Measurements from ENCODE around the gene ATXN2.

Gene ATXN2

DNA sequence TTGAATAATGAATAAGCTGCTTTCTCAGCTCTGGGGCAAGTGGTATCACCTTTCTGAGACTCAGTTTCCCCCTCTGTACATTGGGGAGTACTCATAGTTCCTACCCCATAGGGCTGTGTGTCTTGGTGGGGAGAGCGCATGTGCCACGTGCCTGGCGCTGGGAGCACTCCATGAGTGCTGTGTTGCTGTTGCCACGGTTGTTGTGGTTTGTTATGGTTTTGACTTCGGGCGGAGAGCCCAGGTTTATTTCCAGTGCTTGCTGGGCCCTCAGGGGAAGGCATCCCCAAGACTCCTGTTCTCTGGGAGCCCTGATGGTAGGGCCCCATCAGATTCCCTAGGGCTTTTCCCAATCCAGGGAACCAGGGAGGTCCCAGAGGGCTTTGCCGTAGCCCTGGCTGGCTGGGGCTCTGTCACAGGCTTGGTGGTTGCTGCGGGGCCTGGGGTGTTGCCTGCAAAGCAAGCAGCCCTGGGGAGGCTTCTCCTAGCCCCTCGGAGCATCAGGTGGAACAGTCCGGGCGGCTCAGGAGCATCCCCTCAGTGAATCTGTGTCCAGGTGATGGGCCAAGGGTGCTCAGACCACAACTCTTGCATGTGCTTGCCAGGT, 174.8 kb downstream of the ATXN2 start:
- no peak for DNase-seq
- Mint-ChIP-seq H3K9me3 (no peaks in the 10 kb centered on the region), H3K4me1 (peaks cover 80% of the 10 kb centered on the region), H3K27ac (peak overlapping the region; percentile 52 to 88), H3K4me3 (peak overlapping the region in 1 of 2 donors; percentile 73), H3K27me3 (no peaks in the 10 kb centered on the region)
- ATAC-seq = no peak

GRCh38 chr12:111420494-111420893, 178.6 kb downstream of the ATXN2 start:
- Mint-ChIP-seq H3K27me3 (no peaks in the 10 kb centered on the region), H3K4me1 (peaks cover 43% of the 10 kb centered on the region), H3K9me3 (no peaks in the 10 kb centered on the region), H3K27ac (no peak overlapping the region), H3K4me3 (no peak overlapping the region)
- DNase-seq = no peak
- no peak for ATAC-seq

DNA sequence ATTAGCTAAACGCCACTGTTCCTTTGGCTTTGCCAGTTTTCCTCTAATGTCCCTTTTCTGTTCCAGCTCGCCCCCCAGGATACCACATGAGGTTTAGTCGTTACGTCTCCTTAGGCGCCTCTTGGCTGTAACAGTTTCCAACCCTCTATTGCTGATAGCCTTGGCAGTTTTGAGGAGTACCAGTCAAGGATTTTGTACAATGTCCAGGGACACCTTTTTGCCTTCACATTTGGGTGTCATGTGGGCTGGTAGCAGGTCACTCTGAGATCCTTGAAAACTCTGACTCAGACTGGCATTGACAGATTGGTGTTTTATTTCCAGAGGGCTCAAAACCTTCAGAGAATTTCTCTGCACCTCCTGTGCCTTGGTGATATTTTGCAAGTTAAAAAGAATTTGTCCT, 179.3 kb downstream of the ATXN2 start:
- peaks cover 42% of the 10 kb centered on the region for H3K4me1 Mint-ChIP-seq
- no peaks in the 10 kb centered on the region for H3K9me3 Mint-ChIP-seq
- no peak for ATAC-seq
- no peak overlapping the region for H3K4me3 Mint-ChIP-seq
- H3K27ac Mint-ChIP-seq = no peak overlapping the region
- no peaks in the 10 kb centered on the region for H3K27me3 Mint-ChIP-seq
- DNase-seq = no peak

- H3K9me3 Mint-ChIP-seq = no peaks in the 10 kb centered on the region
- DNase-seq (no peak), ATAC-seq (peak; percentile 53)
- H3K27me3 Mint-ChIP-seq = no peaks in the 10 kb centered on the region
- H3K4me3 Mint-ChIP-seq = no peak overlapping the region
- H3K4me1 Mint-ChIP-seq = peaks cover 42% of the 10 kb centered on the region
- H3K27ac Mint-ChIP-seq = no peak overlapping the region
These were observed 180.6 kb downstream of the ATXN2 start for GRCh38 chr12:111418594-111418880.

GRCh38 chr12:111417784-111418593, 181.1 kb downstream of the ATXN2 start:
- H3K4me3 Mint-ChIP-seq = no peak overlapping the region
- H3K4me1 Mint-ChIP-seq = peaks cover 45% of the 10 kb centered on the region
- H3K9me3 Mint-ChIP-seq = no peaks in the 10 kb centered on the region
- H3K27me3 Mint-ChIP-seq = no peaks in the 10 kb centered on the region
- ATAC-seq = peak; percentile 65
- H3K27ac Mint-ChIP-seq = no peak overlapping the region
- no peak for DNase-seq

DNA sequence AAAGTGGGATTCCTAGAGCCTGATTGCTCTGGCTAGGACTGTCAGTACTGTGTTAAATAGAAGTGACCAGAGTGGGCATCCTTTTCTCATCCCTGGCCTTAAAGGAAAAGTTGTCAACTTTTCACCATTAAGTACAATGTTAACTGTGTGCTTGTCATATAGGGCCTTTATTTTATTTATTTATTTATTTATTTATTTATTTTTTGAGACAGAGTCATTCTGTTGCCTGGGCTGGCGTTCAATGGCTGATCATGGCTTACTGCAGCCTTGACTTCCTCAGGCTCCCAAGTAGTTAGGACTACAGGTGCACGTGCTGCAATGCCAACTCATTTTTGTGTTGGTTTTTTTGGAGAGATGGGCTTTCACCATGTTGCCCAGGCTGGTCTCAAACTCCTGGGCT, 181.8 kb downstream of the ATXN2 start:
- DNase-seq (no peak), ATAC-seq (no peak)
- H3K4me1 Mint-ChIP-seq = peaks cover 47% of the 10 kb centered on the region
- H3K27me3 Mint-ChIP-seq = no peaks in the 10 kb centered on the region
- no peak overlapping the region for H3K4me3 Mint-ChIP-seq
- H3K9me3 Mint-ChIP-seq = no peaks in the 10 kb centered on the region
- H3K27ac Mint-ChIP-seq = no peak overlapping the region

DNA sequence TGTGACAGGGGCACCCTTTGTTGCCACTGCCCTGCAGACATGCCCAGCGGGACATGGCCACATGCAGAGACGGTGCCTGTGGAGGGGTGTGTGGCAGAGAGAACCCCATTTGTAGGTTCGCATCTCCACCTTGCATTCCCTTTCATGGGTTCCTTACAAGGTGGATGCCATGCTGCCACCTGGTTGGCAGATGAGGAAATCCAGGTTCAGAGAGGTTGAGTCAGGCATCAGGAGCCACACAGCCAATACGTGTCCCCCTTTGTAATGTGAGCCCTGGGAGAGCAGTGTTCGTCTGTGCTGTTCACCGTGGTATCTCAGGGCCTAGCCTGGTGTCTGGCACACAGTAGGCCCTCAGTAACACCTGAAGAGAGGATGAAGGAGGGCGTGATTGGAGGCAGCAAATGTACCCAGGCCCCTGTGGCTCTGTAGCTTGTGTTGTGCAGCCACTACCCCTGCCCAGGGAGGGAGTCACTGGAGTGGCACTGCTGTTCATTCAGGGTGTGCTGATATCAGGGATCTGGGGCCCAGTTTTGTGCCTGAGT, 184.3 kb downstream of the ATXN2 start:
- Mint-ChIP-seq H3K27me3 (no peaks in the 10 kb centered on the region), H3K27ac (peak overlapping the region in 1 of 2 donors; percentile 48), H3K4me1 (peaks cover 55% of the 10 kb centered on the region), H3K4me3 (no peak overlapping the region), H3K9me3 (no peaks in the 10 kb centered on the region)
- DNase-seq (no peak), ATAC-seq (no peak)

DNA sequence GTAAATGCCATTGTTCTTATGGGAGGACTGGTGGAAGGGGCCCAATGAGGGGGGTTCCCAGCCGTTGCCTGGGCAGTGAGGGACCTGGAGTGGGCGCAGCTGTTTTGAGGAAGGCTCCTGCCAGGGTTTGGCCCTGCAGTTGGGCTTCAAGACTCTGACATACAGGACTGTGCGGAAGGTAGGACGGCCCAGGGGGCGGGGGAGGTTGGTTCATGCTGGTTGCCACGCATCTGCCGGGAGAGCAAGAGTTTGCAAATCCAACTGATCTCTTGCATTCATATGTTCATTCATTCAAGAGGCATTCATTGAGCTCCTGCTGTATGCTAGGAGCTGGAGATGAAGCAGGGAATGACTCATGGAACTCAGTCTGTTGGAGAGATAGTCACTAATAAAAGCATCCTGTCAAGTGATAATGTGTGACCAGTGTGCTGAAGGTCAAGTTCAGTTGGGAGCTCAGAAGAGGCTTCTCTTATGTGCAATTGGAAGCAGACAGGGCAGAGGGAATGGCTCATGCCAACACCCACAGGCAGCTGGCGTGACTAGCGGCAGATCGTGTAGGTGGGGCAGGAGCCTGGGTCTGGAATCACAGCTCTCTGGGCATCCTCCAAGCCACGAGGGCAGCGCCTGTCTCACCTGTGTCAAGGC, 185.6 kb downstream of the ATXN2 start:
- Mint-ChIP-seq H3K9me3 (no peaks in the 10 kb centered on the region), H3K27ac (peak overlapping the region in 1 of 2 donors; percentile 43), H3K27me3 (no peaks in the 10 kb centered on the region), H3K4me1 (peaks cover 67% of the 10 kb centered on the region), H3K4me3 (no peak overlapping the region)
- ATAC-seq (no peak), DNase-seq (no peak)

GRCh38 chr12:111412830-111413441, 186.2 kb downstream of the ATXN2 start:
- ATAC-seq = no peak
- no peaks in the 10 kb centered on the region for H3K9me3 Mint-ChIP-seq
- H3K27ac Mint-ChIP-seq = peak overlapping the region; percentile 82 to 87
- H3K4me3 Mint-ChIP-seq = peak overlapping the region; percentile 4 to 74
- no peak for DNase-seq
- peaks cover 74% of the 10 kb centered on the region for H3K4me1 Mint-ChIP-seq
- no peaks in the 10 kb centered on the region for H3K27me3 Mint-ChIP-seq

DNA sequence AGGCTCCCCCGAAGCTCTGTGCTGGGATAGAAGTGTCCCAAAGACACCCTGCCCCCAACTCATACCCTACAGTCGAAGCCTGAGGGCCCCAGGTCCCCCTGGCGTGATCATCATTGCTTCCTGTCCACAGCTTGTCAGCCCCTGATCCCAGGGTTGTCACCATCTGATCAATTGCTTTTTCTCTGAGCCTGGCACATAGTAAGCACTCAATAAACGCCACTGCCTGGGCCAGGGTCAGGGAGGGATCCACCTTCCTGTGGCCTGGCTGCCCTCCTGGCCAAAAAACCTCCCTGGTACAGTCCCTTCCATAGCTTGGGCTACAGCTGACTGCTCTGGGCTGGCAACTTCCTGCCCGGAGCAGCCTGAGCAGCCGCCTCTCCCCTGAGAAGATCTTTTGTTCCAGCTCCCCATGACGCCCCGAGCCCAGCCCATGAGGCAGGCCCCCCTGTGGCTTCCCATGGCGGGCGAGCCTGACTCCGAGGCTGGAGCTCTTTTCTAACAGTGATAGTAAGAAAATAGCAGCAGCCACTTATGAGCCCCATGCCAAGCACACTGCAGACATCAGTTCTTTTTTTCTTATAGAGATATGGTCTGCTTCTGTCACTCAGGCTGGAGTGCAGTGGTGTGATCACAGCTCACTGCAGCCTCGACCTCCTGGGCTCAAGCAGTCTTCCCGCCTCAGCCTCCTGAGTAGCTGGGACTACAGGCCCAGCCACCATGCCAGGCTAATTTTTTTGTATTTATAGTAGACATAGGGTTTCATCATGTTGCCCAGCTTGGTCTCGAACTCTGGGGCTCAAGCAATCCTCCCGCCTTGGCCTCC, 186.9 kb downstream of the ATXN2 start:
- ATAC-seq (peak; percentile 12), DNase-seq (no peak)
- peak overlapping the region; percentile 45 to 74 for H3K4me3 Mint-ChIP-seq
- no peaks in the 10 kb centered on the region for H3K9me3 Mint-ChIP-seq
- peaks cover 81% of the 10 kb centered on the region for H3K4me1 Mint-ChIP-seq
- H3K27me3 Mint-ChIP-seq = no peaks in the 10 kb centered on the region
- peak overlapping the region; percentile 59 to 87 for H3K27ac Mint-ChIP-seq

- peak overlapping the region; percentile 12 to 98 for H3K4me3 Mint-ChIP-seq
- H3K27me3 Mint-ChIP-seq = no peaks in the 10 kb centered on the region
- peak overlapping the region in 1 of 2 donors; percentile 54 for H3K27ac Mint-ChIP-seq
- peak; percentile 41 for ATAC-seq
- H3K9me3 Mint-ChIP-seq = no peaks in the 10 kb centered on the region
- H3K4me1 Mint-ChIP-seq = peaks cover 85% of the 10 kb centered on the region
- no peak for DNase-seq
These were observed 187.8 kb downstream of the ATXN2 start for GRCh38 chr12:111411185-111411764.

GRCh38 chr12:111410431-111411184, 188.5 kb downstream of the ATXN2 start:
- DNase-seq (no peak), ATAC-seq (no peak)
- Mint-ChIP-seq H3K27me3 (no peaks in the 10 kb centered on the region), H3K9me3 (no peaks in the 10 kb centered on the region), H3K4me3 (peak overlapping the region; percentile 89 to 98), H3K27ac (peak overlapping the region; percentile 54 to 93), H3K4me1 (peaks cover 85% of the 10 kb centered on the region)

DNA sequence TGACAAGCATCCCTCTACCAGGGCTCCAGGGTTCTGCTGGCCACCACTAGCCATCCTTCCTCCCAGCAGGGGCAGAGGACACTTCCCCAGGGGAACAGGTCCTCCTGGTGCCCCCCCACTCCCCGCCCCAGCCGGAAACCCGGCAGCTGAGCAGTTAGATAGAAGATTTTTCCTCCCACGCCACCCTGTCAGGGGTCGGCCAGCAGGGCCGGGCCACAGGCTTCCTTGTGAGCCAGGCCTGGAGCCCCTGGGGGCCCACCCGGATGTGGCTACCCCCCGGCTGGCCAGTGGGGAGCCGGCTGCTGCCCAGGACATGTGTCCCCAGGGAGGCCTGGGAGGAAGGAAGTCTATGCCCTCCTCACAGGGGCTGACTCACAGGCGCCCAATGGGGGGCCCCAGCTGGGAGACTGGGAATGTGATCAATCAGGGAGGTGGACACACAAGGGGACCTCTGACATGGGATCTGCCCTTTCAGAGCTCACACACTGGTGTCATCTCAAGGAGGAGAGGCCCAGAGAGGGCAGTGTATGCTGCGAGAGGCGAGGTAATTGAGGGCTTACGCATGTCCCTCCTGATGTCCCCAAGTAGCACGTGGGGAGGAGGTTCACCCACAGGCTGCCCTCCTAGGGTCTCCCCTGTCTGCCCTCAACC, 189.2 kb downstream of the ATXN2 start:
- Mint-ChIP-seq H3K4me3 (peak overlapping the region; percentile 89 to 98), H3K4me1 (peaks cover 81% of the 10 kb centered on the region), H3K27ac (peak overlapping the region; percentile 91 to 93), H3K27me3 (no peaks in the 10 kb centered on the region), H3K9me3 (no peaks in the 10 kb centered on the region)
- DNase-seq = peak in 1 of 2 donors; percentile 39
- no peak for ATAC-seq

DNA sequence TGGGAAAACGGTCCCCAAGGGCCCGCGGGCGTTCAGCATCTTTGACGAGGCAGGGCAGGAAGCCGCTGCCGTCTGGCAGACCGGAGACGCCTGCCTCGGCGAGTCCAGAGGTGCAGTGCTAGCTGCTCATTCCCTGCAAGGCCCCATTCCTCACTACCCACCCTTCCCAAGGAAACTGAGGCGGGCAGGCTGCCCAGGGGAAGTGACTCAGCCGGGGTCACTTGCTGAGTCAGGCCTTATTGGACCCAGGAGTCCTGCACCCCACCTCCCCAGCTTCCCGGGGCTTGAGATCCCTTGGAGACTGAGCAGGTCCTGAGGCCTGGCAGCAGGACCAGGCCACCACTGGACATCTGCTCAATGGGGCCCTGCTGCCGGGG, 189.7 kb downstream of the ATXN2 start:
- H3K9me3 Mint-ChIP-seq = no peaks in the 10 kb centered on the region
- DNase-seq (no peak), ATAC-seq (no peak)
- H3K27me3 Mint-ChIP-seq = no peaks in the 10 kb centered on the region
- H3K4me3 Mint-ChIP-seq = peak overlapping the region; percentile 89 to 98
- H3K4me1 Mint-ChIP-seq = peaks cover 81% of the 10 kb centered on the region
- peak overlapping the region; percentile 65 to 91 for H3K27ac Mint-ChIP-seq
